NCI-H446 (cell line): ENCODE results near the gene CCDC74B.
"Not testable (repeated sequence)": the region's sequence is repeated elsewhere in the genome, so short reads cannot be mapped to it uniquely, and the experiment has no call there.

Experiments used
- DNase-seq, 2 experiments: peaks; one replicate each; lab custom pipeline; 2025; lab: John Stamatoyannopoulos, UW

The CCDC74B gene

GRCh38 chr2:130145006-130145414 is at the start of gene CCDC74B:
Gene CCDC74B, minus strand, starts transcription at chr2:130145112. Its CDS starts 116 bp downstream, at chr2:130144996.
- peak; percentile 20 to 58 for DNase-seq

GRCh38 chr2:130193824-130194223 is 48.9 kb upstream of the CCDC74B start:
- DNase-seq, result not testable (repeated sequence)

GRCh38 chr2:130192451-130192850 is 47.5 kb upstream of the CCDC74B start:
- not testable (repeated sequence) for DNase-seq

GRCh38 chr2:130191319-130191718 is 46.4 kb upstream of the CCDC74B start:
- not testable (repeated sequence) for DNase-seq

DNA sequence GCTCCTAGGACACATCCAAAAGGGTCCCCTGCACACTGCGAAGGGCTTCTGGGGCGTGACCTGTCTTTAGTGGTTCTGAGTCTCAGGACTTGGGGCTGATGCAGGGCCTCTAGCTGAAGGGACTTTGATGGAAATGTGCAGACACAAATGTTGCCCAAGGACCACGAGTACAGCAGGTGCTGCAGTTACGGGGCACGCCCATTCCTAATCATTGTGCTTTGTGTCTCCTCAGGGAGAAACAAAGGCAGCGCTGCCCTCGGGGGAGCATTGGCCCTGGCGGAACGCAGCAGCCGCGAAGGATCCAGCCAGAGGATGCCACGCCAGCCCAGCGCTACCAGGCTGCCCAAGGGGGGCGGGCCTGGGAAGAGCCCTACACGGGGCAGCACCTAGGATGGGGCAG is 45.3 kb upstream of the CCDC74B start:
- no peak for DNase-seq

DNA sequence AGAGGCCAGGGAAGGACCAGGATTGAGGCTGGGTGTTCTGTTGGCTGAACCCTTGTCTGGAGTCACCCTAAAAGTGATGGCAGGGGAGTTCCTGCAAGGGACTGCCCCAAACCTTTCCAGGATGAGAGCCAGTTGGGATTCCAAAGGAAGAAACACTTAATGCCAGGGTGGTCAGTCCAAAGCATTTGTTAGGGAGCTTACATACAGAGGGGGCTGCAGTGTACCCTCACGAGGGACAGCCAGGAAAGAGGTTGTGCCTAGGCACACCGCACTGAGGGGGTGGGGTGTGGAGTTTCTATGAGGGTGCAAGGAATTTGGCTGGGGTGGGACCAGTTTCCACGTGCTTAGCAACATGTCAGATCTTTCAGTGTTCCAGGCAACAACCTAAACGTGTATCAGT is 44.0 kb upstream of the CCDC74B start:
- DNase-seq, result not testable (repeated sequence)

GRCh38 chr2:130187859-130188792 is 43.2 kb upstream of the CCDC74B start:
- DNase-seq, result not testable (repeated sequence)

- DNase-seq, result no peak
These were observed 42.4 kb upstream of the CCDC74B start for GRCh38 chr2:130187268-130187667.

- no peak for DNase-seq
These were observed 41.5 kb upstream of the CCDC74B start for GRCh38 chr2:130186391-130186790.

GRCh38 chr2:130185896-130186295 is 41.0 kb upstream of the CCDC74B start:
- no peak for DNase-seq

GRCh38 chr2:130185436-130185835 is 40.5 kb upstream of the CCDC74B start:
- DNase-seq, result no peak

- DNase-seq, result peak in 1 of 2 experiments; percentile 31
These were observed 38.8 kb upstream of the CCDC74B start for GRCh38 chr2:130183512-130184373.

GRCh38 chr2:130182826-130183511 is 38.1 kb upstream of the CCDC74B start:
- not testable (repeated sequence) for DNase-seq

- DNase-seq, result peak; percentile 72 to 90
These were observed 37.2 kb upstream of the CCDC74B start, which contains the start of gene MZT2B for GRCh38 chr2:130181880-130182682. Gene MZT2B, plus strand, starts transcription at chr2:130182262. Its CDS starts 21 bp downstream, at chr2:130182283.

- DNase-seq, result peak; percentile 90 to 96
These were observed 36.5 kb upstream of the CCDC74B start, which contains the start of gene SMPD4 for GRCh38 chr2:130181325-130181879. Gene SMPD4, minus strand, starts transcription at chr2:130181602. Its CDS starts 5,010 bp downstream, at chr2:130176592.

DNA sequence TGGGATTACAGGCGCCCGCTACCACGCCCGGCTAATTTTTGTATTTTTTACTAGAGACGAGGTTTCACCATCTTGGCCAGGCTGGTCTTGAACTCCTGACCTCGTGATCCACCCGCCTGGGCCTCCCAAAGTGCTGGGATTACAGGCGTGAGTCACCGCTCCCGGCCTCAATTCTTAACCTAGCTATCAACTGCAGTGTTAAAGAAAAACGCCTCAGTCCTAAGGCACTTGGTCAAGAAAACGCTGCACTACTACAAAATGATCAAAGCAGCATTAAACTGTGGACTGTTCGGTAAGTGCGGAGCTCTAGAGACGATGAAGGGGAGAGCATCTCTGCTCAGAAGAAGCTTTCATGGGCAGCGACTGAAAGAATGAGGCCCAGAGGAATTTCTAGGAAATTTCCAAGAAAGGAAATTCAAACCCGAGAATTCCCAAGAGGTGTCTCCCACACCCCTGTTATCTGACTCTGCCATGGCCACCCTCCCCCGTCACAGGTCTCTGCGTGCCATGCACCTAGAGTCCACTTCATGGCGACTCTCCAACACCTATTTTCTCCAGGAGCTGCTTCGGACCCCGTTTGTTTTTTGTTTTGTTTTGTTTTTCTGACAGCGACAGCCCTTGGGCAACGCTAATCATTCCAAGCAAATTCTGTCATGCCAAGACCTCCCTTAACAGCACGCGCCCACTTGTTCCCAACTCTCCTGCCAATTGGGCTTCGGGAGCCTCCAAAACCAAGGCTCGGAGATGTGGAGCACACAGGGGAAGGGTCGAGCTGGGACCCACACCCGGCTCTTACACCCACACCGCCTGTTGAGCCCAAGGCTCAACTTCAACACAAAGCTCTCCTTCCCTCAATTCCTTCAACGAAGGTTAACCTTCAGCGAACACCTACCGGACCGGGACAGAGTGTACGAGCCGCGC is 35.8 kb upstream of the CCDC74B start:
- not testable (repeated sequence) for DNase-seq

DNA sequence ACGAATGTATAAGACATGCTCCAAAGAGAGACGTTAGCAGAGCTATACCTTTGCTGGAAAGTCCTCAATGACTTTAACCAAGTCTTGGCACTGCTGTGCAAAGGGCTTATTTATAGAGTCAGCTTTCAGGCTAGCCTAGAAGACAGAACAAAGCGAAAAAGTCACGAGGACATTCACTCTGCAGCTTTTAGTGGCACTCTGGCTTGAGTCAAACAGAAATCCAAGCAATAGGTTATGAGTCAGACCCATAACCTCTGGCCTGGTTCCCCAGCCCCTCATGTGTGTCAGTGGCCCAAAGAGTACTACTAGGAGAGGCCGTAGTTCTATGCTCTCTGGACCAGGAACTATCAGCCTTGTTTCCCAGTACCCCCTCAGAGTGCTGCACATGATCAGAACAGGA is 30.0 kb upstream of the CCDC74B start:
- DNase-seq, result not testable (repeated sequence)

GRCh38 chr2:130169896-130170295 is 25.0 kb upstream of the CCDC74B start:
- DNase-seq, result no peak

DNA sequence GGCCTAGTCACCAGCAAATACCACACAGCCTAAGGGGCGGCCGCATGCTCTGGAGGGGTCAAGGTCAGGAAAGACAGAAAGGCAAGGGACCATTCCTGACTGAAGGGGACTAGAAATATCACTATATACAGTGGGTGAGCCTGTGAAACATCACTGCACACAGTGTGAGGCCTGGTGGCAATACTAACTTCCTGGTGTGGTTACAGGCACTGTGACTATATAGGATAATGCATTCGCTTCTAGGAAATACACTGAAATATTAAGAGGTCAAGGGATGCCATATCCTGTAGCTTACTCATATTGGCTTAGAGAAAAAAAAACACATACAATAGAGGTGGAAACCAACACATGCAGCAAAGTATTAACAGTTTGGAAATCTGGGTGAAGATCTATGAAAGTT is 24.3 kb upstream of the CCDC74B start:
- DNase-seq, result not testable (repeated sequence)
